HepG2 (cell line): ENCODE measurements around the gene XXYLT1. TPM values are rescaled to one million over a fixed set of nuclear protein-coding genes. Genes with fewer than 3 reads are reported as not detected.

ENCODE experiments used
- DNMT3B ChIP-seq: conservative IDR thresholded peaks from 2 replicates; pipeline ENCODE4 v1.6.1; 2016; ENCODE audit warnings: missing biosample characterization, control low read depth
- ELK4 ChIP-seq: sonication (generic); formaldehyde crosslinking; IDR thresholded peaks from 2 replicates; pipeline ENCODE4 v1.9.0; 2021; ENCODE audit warnings: missing genetic modification reagents, borderline replicate concordance
- FUBP1 ChIP-seq: sonication (generic); formaldehyde crosslinking; IDR thresholded peaks from 2 replicates; pipeline ENCODE4 v1.5.1; 2020; ENCODE audit warnings: missing genetic modification reagents, mild to moderate bottlenecking, borderline replicate concordance
- GTF2F1 ChIP-seq: fragments of 150-350 bp; IDR thresholded peaks from 2 replicates; pipeline ENCODE4 v1.6.1; 2014; ENCODE audit warnings: low read length
- PHF5A ChIP-seq: IDR thresholded peaks from one replicate; pipeline ENCODE4 v1.6.1; 2018; ENCODE audit warnings: low read depth, missing genetic modification reagents; ENCODE audit not compliant: unreplicated experiment
- RXRB ChIP-seq: IDR thresholded peaks from 2 replicates; pipeline ENCODE4 v1.6.1; 2016; ENCODE audit warnings: borderline replicate concordance, missing genetic modification reagents, missing compliant biosample characterization
- TBX3 ChIP-seq: fragments of 450-650 bp; IDR thresholded peaks from 2 replicates; pipeline ENCODE4 v1.6.1; 2017; ENCODE audit warnings: antibody characterized with exemption, mild to moderate bottlenecking, inconsistent platforms, borderline replicate concordance
- TCF7 ChIP-seq: sonication (generic); IDR thresholded peaks from 2 replicates; pipeline ENCODE4 v1.6.1; 2016; ENCODE audit warnings: antibody characterized with exemption, low read depth
- ZKSCAN1 ChIP-seq: fragments of 150-350 bp; IDR thresholded peaks from 2 replicates; pipeline ENCODE4 v1.6.1; 2014; ENCODE audit warnings: low read length
- ZNF281 ChIP-seq: sonication (generic); formaldehyde crosslinking; IDR thresholded peaks from 2 replicates; pipeline ENCODE4 v1.4.0; 2020; ENCODE audit warnings: missing genetic modification reagents, borderline replicate concordance
- ZNF678 ChIP-seq: sonication (generic); formaldehyde crosslinking; IDR thresholded peaks from 2 replicates; pipeline ENCODE4 v1.4.0; 2020; ENCODE audit warnings: mild to moderate bottlenecking, missing genetic modification reagents
- ZSCAN29 ChIP-seq: sonication (generic); formaldehyde crosslinking; conservative IDR thresholded peaks from 2 replicates; pipeline ENCODE4 v1.4.0; 2020; ENCODE audit warnings: mild to moderate bottlenecking, missing genetic modification reagents
- polyA plus RNA-seq, 8 experiments: library from polyadenylated mRNA; depleted of rRNA in 3 of 8; stranded (reverse) in 7 of 8; unstranded in 1 of 8; fragments of >200 nt; fragmentation: Illumina TruSeq in 4 of 8; extraction: Trizol in 4 of 8; gene quantifications; 2 replicates each; pipeline versions ENCODE4 v1.2.1 to v1.2.3, GENCODE V29; 2011 to 2016; ENCODE audit warnings: low read depth in 4 of 8, missing spikeins in 1 of 8, mixed read lengths in 1 of 8; ENCODE audit not compliant: insufficient read depth in 1 of 8
- total RNA-seq, 5 experiments: library from RNA; depleted of rRNA; stranded (reverse); fragments of >200 nt; fragmentation: Illumina TruSeq; extraction: Trizol; gene quantifications; 2 replicates each; pipeline ENCODE4 v1.2.3, GENCODE V29; 2016; ENCODE audit warnings: low read depth in 1 of 5
- TF ChIP-seq, protein P1 (sequence below): sonication (generic); formaldehyde crosslinking; IDR thresholded peaks from 2 replicates; pipeline ENCODE4 v1.4.0; 2020; ENCODE audit warnings: missing genetic modification reagents, borderline replicate concordance
- TF ChIP-seq, protein P2 (sequence below): IDR thresholded peaks from 2 replicates; pipeline ENCODE4 v1.6.1; 2012; ENCODE audit warnings: low read length, improper control_type of control experiment

The XXYLT1 gene
- total and polyA plus RNA-seq, 2 of the 13 experiments (the other 11 are each of a cell fraction or from before 2014, with no cell fraction given): 17.7 to 19.0 TPM

DNA sequence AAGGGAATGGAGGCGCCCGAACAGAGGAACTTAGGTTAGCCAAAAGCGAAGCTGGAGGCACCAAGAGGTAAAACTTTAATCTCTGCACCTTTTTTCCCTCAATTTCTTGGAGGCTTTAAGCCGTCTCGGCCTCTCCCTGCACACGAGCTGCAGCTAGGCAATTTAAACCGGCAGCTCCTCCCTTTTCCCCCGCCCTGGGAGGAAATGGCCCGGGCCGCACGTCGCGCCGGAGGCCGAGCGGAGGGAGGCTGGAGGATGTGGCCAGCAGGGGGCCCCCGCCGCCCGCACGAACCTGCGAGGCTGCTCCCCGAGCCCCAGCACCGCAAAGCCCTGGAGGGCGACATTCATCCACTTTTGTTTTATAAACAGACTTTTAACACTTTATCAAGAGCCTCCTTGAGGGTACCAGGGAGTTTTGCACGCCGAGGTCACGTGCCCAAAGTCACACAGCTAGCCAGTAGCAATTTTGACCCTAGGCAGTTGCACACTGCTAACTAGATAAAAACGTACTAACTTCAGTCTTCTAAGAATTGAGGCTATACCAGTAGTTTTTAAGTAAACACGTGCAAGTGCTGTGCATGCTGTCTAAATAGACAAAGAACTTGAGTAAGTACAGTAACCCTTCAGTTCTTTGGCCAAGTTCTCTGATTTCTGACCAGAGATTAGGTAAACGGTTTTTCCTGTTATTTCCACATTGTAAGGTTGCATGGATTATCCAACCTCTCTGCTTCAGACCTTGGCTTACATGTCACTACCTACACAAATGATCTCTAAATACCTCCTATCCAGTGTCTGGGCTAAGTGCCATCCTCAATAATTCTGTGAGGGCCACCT is 668 bp upstream of the XXYLT1 start (continued):
- TF ChIP-seq ZNF281 (CRISPR knock-in tag) (no peak), TBX3 (no peak), ZSCAN29 (0 out of 2 replicates have a peak, but pooled peaks have one; percentile 25), DNMT3B (CRISPR knock-in tag) (0 out of 2 replicates have a peak, but pooled peaks have one; percentile 27), FUBP1 (CRISPR knock-in tag) (no peak), TCF7 (no peak), GTF2F1 (no peak), ELK4 (CRISPR knock-in tag) (0 out of 2 replicates have a peak, but pooled peaks have one; percentile 3), ZKSCAN1 (no peak), RXRB (no peak; the same call in 1 of the 2 replicates), ZNF678 (CRISPR knock-in tag) (0 out of 2 replicates have a peak, but pooled peaks have one; percentile 52), PHF5A (CRISPR knock-in tag) (no peak)
- TF ChIP-seq, protein P1, sequence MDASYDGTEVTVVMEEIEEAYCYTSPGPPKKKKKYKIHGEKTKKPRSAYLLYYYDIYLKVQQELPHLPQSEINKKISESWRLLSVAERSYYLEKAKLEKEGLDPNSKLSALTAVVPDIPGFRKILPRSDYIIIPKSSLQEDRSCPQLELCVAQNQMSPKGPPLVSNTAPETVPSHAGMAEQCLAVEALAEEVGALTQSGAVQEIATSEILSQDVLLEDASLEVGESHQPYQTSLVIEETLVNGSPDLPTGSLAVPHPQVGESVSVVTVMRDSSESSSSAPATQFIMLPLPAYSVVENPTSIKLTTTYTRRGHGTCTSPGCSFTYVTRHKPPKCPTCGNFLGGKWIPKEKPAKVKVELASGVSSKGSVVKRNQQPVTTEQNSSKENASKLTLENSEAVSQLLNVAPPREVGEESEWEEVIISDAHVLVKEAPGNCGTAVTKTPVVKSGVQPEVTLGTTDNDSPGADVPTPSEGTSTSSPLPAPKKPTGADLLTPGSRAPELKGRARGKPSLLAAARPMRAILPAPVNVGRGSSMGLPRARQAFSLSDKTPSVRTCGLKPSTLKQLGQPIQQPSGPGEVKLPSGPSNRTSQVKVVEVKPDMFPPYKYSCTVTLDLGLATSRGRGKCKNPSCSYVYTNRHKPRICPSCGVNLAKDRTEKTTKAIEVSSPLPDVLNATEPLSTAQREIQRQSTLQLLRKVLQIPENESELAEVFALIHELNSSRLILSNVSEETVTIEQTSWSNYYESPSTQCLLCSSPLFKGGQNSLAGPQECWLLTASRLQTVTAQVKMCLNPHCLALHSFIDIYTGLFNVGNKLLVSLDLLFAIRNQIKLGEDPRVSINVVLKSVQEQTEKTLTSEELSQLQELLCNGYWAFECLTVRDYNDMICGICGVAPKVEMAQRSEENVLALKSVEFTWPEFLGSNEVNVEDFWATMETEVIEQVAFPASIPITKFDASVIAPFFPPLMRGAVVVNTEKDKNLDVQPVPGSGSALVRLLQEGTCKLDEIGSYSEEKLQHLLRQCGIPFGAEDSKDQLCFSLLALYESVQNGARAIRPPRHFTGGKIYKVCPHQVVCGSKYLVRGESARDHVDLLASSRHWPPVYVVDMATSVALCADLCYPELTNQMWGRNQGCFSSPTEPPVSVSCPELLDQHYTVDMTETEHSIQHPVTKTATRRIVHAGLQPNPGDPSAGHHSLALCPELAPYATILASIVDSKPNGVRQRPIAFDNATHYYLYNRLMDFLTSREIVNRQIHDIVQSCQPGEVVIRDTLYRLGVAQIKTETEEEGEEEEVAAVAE (CRISPR knock-in tag): peak; percentile 50; the same call in 1 of the 2 replicates
- TF ChIP-seq, protein P2, sequence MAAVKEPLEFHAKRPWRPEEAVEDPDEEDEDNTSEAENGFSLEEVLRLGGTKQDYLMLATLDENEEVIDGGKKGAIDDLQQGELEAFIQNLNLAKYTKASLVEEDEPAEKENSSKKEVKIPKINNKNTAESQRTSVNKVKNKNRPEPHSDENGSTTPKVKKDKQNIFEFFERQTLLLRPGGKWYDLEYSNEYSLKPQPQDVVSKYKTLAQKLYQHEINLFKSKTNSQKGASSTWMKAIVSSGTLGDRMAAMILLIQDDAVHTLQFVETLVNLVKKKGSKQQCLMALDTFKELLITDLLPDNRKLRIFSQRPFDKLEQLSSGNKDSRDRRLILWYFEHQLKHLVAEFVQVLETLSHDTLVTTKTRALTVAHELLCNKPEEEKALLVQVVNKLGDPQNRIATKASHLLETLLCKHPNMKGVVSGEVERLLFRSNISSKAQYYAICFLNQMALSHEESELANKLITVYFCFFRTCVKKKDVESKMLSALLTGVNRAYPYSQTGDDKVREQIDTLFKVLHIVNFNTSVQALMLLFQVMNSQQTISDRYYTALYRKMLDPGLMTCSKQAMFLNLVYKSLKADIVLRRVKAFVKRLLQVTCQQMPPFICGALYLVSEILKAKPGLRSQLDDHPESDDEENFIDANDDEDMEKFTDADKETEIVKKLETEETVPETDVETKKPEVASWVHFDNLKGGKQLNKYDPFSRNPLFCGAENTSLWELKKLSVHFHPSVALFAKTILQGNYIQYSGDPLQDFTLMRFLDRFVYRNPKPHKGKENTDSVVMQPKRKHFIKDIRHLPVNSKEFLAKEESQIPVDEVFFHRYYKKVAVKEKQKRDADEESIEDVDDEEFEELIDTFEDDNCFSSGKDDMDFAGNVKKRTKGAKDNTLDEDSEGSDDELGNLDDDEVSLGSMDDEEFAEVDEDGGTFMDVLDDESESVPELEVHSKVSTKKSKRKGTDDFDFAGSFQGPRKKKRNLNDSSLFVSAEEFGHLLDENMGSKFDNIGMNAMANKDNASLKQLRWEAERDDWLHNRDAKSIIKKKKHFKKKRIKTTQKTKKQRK: no peak
